ENCODE results near the gene MAL.

The MAL gene

GRCh38 chr2:95039363-95039762 lies 13.9 kb downstream of the MAL start:
- Histone ChIP-seq H3K36me3 (ENCODE audit: insufficient read depth, low read length) (no peaks in the 10 kb centered on the region), H3K9me3 (ENCODE audit: control insufficient read depth, insufficient read depth, low read length) (no peaks in the 10 kb centered on the region), H3K4me1 (ENCODE audit: insufficient read depth, low read length) (peaks cover 5% of the 10 kb centered on the region; the same call in 1 of the 2 replicates), H3K9ac (ENCODE audit: low read depth, low read length) (no peak overlapping the region)

GRCh38 chr2:95039978-95040377 lies 14.5 kb downstream of the MAL start:
- Histone ChIP-seq H3K9ac (ENCODE audit: low read depth, low read length) (no peak overlapping the region), H3K36me3 (ENCODE audit: insufficient read depth, low read length) (no peaks in the 10 kb centered on the region), H3K9me3 (ENCODE audit: control insufficient read depth, insufficient read depth, low read length) (no peaks in the 10 kb centered on the region), H3K4me1 (ENCODE audit: insufficient read depth, low read length) (peaks cover 5% of the 10 kb centered on the region; the same call in 1 of the 2 replicates)

GRCh38 chr2:95040426-95040825 lies 14.9 kb downstream of the MAL start:
- Histone ChIP-seq H3K4me1 (ENCODE audit: insufficient read depth, low read length) (peaks cover 5% of the 10 kb centered on the region; the same call in 1 of the 2 replicates), H3K36me3 (ENCODE audit: insufficient read depth, low read length) (no peaks in the 10 kb centered on the region)

GRCh38 chr2:95041060-95041823 lies 15.7 kb downstream of the MAL start:
- Histone ChIP-seq H3K4me1 (ENCODE audit: insufficient read depth, low read length) (peaks cover 5% of the 10 kb centered on the region; the same call in 1 of the 2 replicates), H3K9ac (ENCODE audit: low read depth, low read length) (no peak overlapping the region), H3K36me3 (ENCODE audit: insufficient read depth, low read length) (no peaks in the 10 kb centered on the region), H3K9me3 (ENCODE audit: control insufficient read depth, insufficient read depth, low read length) (no peaks in the 10 kb centered on the region)

More at GRCh38 chr2:95040426-95040825, 14.9 kb downstream of the MAL start:
- Histone ChIP-seq H3K9me3 (ENCODE audit: control insufficient read depth, insufficient read depth, low read length) (no peaks in the 10 kb centered on the region), H3K9ac (ENCODE audit: low read depth, low read length) (no peak overlapping the region)

- H3K36me3 ChIP-seq (ENCODE audit: insufficient read depth, low read length), result no peaks in the 10 kb centered on the region
- H3K9me3 ChIP-seq (ENCODE audit: control insufficient read depth, insufficient read depth, low read length), result no peaks in the 10 kb centered on the region
Observed at GRCh38 chr2:95041824-95042442, 16.4 kb downstream of the MAL start.

GRCh38 chr2:95042472-95043271 lies 17.2 kb downstream of the MAL start:
- Histone ChIP-seq H3K9me3 (ENCODE audit: control insufficient read depth, insufficient read depth, low read length) (no peaks in the 10 kb centered on the region), H3K9ac (ENCODE audit: low read depth, low read length) (no peak overlapping the region), H3K4me1 (ENCODE audit: insufficient read depth, low read length) (peaks cover 5% of the 10 kb centered on the region; the same call in 1 of the 2 replicates), H3K36me3 (ENCODE audit: insufficient read depth, low read length) (no peaks in the 10 kb centered on the region)

More at GRCh38 chr2:95041824-95042442, 16.4 kb downstream of the MAL start:
- peaks cover 5% of the 10 kb centered on the region; the same call in 1 of the 2 replicates for H3K4me1 ChIP-seq (ENCODE audit: insufficient read depth, low read length)
- no peak overlapping the region for H3K9ac ChIP-seq (ENCODE audit: low read depth, low read length)

- Histone ChIP-seq H3K36me3 (ENCODE audit: insufficient read depth, low read length) (no peaks in the 10 kb centered on the region), H3K9me3 (ENCODE audit: control insufficient read depth, insufficient read depth, low read length) (no peaks in the 10 kb centered on the region), H3K9ac (ENCODE audit: low read depth, low read length) (no peak overlapping the region), H3K4me1 (ENCODE audit: insufficient read depth, low read length) (peaks cover 5% of the 10 kb centered on the region; the same call in 1 of the 2 replicates)
Observed at GRCh38 chr2:95043300-95044093, 18.0 kb downstream of the MAL start.

- peaks cover 5% of the 10 kb centered on the region; the same call in 1 of the 2 replicates for H3K4me1 ChIP-seq (ENCODE audit: insufficient read depth, low read length)
- no peak overlapping the region for H3K9ac ChIP-seq (ENCODE audit: low read depth, low read length)
- no peaks in the 10 kb centered on the region for H3K36me3 ChIP-seq (ENCODE audit: insufficient read depth, low read length)
- H3K9me3 ChIP-seq (ENCODE audit: control insufficient read depth, insufficient read depth, low read length), result no peaks in the 10 kb centered on the region
Observed at GRCh38 chr2:95044601-95045000, 19.1 kb downstream of the MAL start.

GRCh38 chr2:95046371-95047112 lies 21.0 kb downstream of the MAL start:
- no peak overlapping the region for H3K9ac ChIP-seq (ENCODE audit: low read depth, low read length)
- H3K9me3 ChIP-seq (ENCODE audit: control insufficient read depth, insufficient read depth, low read length), result no peaks in the 10 kb centered on the region
- no peaks in the 10 kb centered on the region for H3K36me3 ChIP-seq (ENCODE audit: insufficient read depth, low read length)
- H3K4me1 ChIP-seq (ENCODE audit: insufficient read depth, low read length), result peaks cover 5% of the 10 kb centered on the region; the same call in 1 of the 2 replicates

GRCh38 chr2:95047629-95048510 lies 22.4 kb downstream of the MAL start:
- Histone ChIP-seq H3K36me3 (ENCODE audit: insufficient read depth, low read length) (no peaks in the 10 kb centered on the region), H3K9ac (ENCODE audit: low read depth, low read length) (no peak overlapping the region), H3K4me1 (ENCODE audit: insufficient read depth, low read length) (peaks cover 5% of the 10 kb centered on the region; the same call in 1 of the 2 replicates), H3K9me3 (ENCODE audit: control insufficient read depth, insufficient read depth, low read length) (no peaks in the 10 kb centered on the region)

- no peaks in the 10 kb centered on the region for H3K36me3 ChIP-seq (ENCODE audit: insufficient read depth, low read length)
- H3K9me3 ChIP-seq (ENCODE audit: control insufficient read depth, insufficient read depth, low read length), result no peaks in the 10 kb centered on the region
- no peaks in the 10 kb centered on the region for H3K4me1 ChIP-seq (ENCODE audit: insufficient read depth, low read length)
- H3K9ac ChIP-seq (ENCODE audit: low read depth, low read length), result no peak overlapping the region
Observed at GRCh38 chr2:95048825-95049682, 23.5 kb downstream of the MAL start.

- H3K36me3 ChIP-seq (ENCODE audit: insufficient read depth, low read length), result no peaks in the 10 kb centered on the region
- no peak overlapping the region for H3K9ac ChIP-seq (ENCODE audit: low read depth, low read length)
- H3K9me3 ChIP-seq (ENCODE audit: control insufficient read depth, insufficient read depth, low read length), result no peaks in the 10 kb centered on the region
- H3K4me1 ChIP-seq (ENCODE audit: insufficient read depth, low read length), result no peaks in the 10 kb centered on the region
Observed at GRCh38 chr2:95049683-95049955, 24.1 kb downstream of the MAL start.
